Measurements from ENCODE around the gene DENND5B.

GRCh38 chr12:31370531-31371255 lies 220.2 kb downstream of the DENND5B start:
- TF ChIP-seq POLR2A (IDR thresholded peaks at IDR 0.05) (no peak), CTCF (IDR thresholded peaks at IDR 0.05) (no peak)

All from heart left ventricle (tissue), 13 donors.